Measurements from ENCODE around the gene BARX1.

BARX1 gene

GRCh38 chr9:93929231-93929630 is 25.9 kb downstream of the BARX1 start:
- no peak for DNase-seq

DNA sequence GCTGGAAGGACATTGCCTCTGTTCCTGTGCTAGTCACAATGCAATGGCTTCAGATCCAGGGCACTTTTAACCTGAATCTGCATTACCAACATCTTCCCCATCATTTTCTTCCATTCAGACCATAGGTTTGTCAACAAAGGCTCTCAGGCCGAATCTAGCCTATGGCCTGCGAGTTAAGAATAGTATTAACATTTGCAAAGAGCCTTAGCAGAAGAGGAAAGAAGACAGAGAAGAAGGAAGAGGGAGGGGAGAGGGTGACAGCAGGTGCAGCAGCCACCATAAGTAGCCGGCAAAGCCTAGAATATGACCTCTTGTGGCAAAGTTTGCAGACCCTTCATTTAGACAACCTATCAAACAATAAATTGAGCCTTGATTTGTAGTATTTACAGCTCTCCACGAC is 32.6 kb downstream of the BARX1 start:
- no peak for DNase-seq

DNA sequence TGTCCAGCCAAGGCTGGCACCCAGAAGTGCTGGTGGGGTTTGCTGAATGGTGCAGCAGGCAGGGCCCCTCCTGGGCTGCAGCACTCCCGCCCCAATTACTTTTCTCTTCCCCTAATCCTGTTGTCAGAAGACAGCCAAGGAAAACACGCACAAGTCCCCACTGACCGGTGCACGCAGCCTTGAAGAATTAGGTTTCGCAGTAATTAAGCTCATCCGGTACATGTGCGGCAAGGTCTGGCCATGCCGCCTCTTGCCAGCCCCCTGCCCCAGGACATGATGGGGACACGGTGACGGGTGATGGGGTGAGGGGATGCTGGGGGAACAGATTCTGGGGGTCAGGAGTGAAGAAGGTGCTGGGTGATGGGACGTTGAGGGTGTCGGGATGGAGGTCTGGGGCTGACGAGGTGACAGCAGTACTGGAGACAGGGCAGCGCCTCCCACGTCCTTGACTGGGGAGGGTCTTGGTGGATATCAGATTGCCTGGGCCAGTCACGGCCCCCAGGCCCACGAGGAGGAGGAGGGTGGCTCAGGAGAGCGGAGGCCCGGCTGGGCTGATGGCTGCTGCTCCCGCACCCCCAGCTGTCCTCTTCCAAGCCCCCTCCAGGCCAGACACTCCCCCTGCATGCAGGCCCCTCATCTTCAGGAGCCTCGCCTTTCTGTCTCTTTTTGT is 34.9 kb downstream of the BARX1 start:
- DNase-seq: no peak

DNA sequence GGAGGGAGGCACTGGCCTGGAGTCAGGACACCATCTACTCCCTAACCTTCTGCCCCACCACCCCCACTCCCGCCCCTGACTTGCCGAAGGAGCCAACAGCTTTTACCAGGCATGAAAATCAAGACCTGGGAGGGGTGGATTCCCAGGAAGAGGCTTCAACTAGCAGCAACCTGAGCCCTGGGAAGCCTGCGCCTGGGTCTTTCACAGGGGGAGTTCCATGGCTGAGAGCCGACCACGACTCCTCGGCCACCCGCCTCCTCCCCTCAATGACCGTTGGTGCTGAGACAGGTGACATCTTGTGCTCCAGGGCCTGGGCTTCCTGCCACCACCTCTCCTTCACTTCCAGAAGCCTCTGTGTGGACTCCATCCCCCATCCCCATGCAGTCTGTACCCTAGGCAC is 37.1 kb downstream of the BARX1 start:
- no peak for DNase-seq

- no peak for DNase-seq
Measured at GRCh38 chr9:93917121-93917853, 37.9 kb downstream of the BARX1 start.

- no peak for DNase-seq
Measured at GRCh38 chr9:93916358-93916757, 38.8 kb downstream of the BARX1 start.

DNA sequence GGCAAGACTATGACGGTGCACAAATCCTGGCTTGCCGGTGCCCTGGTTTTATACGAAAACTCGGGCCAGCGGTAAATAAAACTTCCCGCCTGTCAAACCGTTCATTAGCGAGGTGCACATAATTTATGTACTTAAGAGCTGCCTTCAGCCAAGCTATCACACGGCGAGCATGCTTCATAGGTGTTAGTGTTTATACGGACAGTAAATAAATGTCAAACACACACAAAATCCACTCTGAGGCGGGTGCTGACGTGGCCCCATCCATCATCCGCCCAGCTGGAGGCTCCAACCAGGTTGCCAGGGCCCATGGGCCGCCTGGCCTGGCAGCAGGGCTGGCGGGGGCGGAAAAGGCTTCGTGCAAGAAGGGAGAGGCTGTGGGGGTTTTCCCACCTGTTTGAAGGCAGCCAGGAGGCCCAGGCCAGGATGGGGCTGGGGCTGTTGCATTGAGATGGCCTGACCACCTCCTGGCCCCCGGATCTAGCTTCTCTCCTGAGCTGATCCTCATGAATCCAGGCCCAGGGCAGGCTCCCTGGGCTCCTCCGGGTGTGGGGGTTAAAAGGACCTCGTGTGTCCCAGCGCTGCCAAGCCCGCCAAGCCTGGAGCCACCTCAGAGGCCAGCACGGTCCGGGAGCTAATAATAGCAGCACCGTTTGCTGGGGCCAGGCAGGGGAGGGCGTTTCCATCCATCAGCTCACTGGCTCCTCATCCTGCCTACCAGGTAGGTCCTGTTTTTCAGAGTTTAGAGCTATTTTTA is 43.2 kb downstream of the BARX1 start:
- DNase-seq: no peak

- no peak for DNase-seq
Measured at GRCh38 chr9:93911136-93911745, 43.9 kb downstream of the BARX1 start.

DNA sequence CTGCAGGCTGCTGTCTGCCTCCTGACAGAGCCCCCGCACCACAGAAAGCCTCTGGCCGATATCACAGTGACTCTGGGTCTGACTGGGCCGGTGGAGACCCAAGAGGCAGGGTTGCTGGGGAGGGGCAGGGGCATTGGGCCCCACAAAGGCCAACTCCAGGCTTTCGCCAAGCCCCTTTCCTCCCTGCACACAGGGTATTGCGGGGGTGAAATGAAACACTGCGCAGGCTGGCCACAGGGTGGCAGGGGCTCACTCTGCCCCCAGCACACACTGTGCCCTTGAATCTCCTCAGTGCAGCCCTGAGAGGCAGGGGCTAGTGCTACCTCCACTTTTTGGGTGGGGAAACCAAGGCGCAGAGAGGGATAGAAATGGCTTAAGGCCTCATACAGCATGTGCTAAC is 44.6 kb downstream of the BARX1 start:
- DNase-seq: no peak

DNA sequence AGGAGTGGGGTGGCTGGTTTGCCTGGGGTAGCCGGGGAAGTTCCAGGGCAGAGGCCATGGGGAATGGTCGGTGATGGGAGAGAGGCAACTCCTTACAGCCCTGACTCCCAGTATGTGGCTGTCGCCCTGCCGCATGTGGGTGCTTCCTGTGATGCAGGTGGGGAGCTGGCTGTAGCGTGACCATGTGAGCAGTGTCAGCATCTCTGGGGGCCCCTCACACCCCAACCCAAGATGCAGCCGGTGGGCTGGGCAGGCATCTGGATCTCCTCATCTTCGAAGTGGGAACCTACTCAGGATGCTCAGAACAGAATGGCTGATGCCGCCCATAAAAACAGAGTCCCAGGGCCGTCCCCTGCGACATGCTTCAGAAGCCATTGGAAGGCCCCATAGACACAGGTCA is 45.0 kb downstream of the BARX1 start:
- no peak for DNase-seq

GRCh38 chr9:93909242-93909616 is 45.9 kb downstream of the BARX1 start:
- no peak for DNase-seq

GRCh38 chr9:93908591-93909241 is 46.4 kb downstream of the BARX1 start:
- DNase-seq: no peak

- DNase-seq: no peak
Measured at GRCh38 chr9:93907551-93908199, 47.5 kb downstream of the BARX1 start.

- no peak for DNase-seq
Measured at GRCh38 chr9:93906195-93906880, 48.8 kb downstream of the BARX1 start.

GRCh38 chr9:93905473-93906133 is 49.6 kb downstream of the BARX1 start:
- no peak for DNase-seq

DNA sequence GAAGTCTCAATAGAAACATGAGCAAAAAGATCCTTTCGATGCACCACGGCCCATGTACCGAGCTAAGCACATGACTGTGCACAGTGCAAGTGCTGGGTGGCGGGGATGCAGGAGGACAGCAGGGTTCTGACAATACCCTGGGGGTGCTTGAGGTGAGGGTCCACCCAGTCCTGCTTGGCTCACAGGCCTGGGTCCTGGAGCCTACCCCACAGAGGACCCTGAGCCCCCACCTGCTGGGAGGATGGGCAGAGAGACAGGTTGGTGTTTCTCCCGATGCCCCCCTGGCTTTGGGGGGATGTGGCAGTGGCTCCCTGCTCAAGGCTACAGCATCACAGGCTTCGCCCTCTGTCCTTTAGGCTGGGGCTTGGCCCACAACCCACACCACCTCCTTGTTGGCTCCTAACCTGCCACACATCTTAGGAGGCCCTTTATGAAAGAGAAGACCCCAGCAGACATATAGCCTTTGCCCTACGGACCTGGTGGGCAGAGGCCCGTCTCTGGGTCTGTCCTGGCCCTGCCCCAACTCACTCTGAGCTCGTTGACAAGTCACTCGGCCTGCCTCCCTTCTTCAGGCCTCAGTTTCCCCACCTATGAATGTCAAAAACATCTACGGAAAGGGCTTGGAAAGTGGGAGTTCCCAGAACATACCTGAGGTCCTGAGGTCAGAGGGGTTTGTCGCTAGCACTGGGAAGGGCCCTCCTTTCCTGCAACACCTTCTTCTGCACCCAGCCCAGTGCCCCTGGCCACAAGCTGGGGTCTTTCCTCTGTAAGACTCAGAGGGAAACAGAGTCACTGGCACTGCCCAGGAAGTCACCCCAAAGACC is 50.3 kb downstream of the BARX1 start:
- no peak for DNase-seq

DNA sequence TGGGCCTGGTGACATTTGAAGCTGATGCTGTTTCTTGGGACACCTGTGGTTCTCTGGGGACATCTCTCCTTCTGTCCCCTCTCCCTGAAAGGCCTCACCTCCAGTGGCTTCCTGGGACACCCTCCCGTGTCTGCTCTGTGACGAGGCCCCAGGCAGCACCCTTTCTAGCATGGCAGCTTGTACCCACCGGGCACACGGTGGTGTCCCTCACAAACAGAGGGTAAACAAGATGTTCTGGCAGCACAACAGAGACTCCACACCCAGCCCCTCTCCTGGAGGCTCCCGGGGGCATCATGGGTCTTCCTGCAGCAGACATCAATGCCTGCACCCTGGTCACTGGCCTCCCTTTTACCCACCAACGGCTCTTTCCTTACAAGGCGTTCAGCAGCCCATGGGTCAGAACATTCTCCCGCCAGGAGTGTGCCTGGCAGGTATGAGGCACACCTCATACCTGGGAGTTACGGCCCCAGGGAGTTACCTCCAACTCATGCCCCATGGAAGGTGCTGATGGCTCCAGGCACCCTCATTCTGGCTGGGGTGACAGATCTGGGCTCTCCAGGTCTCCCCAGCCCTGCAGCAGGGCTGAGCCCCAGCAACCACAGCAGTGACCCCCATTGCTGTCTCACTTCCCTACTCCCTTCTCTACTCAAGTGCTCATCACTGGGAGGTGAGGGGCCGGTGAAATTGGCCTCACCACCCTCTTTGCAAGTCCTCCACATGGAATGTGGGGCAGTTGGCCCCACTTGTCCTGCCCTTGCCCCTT is 51.1 kb downstream of the BARX1 start:
- no peak for DNase-seq
